HG02798 (cell line): ENCODE measurements around the gene UPK1A.
"Not testable (repeated sequence)": the region's sequence is repeated elsewhere in the genome, so short reads cannot be mapped to it uniquely, and the experiment has no call there.

ENCODE experiments used
- ATAC-seq: cut with Tn5 transposase; IDR thresholded peaks from one replicate; pipeline ENCODE4 v1.9.1; 2021; ENCODE audit warnings: mild to moderate bottlenecking; ENCODE audit not compliant: unreplicated experiment, poor library complexity

The UPK1A gene

DNA sequence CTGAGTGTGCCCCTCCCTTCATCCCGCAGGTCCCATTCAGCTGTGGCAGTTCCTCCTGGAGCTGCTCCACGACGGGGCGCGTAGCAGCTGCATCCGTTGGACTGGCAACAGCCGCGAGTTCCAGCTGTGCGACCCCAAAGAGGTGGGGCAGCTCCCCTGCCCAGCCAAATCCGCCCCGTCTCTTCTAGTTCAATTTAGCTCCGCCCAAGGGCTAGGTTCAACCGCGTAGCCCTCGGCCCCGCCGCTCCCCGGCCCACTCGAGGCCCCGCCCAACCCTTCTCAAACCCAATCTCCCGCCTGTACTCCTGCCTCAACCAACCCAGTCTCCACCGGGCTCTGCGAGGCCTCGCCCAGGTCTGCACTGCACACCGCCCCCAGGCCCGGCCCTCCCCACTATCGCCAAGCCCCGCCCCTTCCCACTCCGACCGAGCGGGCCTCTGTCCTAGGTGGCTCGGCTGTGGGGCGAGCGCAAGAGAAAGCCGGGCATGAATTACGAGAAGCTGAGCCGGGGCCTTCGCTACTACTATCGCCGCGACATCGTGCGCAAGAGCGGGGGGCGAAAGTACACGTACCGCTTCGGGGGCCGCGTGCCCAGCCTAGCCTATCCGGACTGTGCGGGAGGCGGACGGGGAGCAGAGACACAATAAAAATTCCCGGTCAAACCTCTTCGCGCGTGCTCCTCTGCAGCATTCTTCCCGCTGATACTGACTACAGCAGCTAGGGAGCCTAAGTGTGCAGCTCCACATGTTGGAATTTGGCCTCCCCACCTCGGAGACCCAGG, 21.9 kb upstream of the UPK1A start:
- peak; percentile 79 for ATAC-seq

DNA sequence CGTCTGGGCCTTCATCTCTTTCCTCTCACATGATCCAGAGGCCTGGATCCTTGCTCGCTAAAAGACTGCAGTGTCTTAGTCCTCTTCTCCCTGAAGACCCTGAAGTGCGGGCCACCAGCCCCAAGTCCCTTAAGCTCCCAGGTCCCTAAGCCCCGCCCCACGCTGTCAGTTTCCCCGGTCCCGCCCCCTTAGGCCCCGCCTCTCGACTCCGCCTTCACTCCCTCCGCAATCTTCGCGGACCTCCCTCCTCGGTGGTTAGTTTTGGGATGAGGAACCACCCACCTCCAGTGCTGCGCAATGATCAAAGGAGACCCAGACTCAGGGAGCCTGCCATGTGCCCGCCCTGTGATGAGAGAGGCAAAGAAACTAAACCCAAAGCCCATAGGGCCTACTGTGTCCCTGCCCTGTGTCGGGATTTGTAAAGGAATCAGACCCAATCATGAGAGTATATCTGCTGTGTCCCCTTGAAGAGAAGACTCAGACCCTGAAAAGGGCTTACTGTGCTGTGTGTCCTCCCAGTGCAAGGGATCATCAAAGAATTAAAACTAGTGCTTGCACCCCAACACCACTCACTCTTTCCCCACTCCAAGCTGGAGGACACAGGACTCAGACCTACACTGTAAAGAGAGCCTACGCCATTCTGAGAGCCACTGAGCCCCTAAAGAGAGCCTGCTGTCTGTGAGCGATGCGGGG, 21.2 kb upstream of the UPK1A start:
- ATAC-seq, result no peak

DNA sequence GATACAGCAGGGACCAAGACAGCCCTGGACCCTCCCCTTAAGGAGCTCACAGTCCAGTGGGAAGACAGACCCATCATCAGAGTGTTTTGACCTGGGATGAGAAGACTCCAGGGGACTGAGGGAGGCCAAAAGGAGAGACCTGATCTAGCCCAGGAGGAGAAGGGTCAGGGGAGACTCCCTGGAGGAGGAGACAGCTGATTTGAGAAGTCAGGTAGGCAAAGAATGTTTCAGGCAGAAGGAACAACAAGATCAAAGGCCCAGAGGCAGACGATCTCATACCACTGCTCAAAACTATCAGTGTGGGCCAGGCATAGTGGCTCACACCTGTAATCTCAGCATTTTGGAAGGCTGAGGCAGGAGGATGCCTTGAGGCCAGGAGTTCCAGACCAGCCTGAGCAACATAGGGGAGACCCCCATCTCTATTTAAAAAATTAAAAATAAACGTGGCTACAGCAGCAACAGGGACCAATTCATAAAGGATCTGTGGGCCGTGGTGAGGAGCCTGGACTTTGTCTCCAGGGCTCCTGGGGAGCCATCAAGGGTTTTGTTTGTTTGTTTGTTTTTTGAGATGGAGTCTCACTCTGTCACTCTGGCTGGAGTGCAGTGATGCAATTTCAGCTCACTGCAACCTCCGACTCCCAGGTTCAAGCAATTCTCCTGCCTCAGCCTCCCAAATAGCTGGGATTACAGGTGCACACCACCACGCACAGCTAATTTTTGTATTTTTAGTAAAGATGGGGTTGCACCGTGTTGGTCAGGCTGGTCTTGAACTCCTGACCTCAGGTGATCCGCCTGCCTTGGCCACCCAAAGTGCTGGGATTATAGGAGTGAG, 20.4 kb upstream of the UPK1A start:
- ATAC-seq, result no peak

DNA sequence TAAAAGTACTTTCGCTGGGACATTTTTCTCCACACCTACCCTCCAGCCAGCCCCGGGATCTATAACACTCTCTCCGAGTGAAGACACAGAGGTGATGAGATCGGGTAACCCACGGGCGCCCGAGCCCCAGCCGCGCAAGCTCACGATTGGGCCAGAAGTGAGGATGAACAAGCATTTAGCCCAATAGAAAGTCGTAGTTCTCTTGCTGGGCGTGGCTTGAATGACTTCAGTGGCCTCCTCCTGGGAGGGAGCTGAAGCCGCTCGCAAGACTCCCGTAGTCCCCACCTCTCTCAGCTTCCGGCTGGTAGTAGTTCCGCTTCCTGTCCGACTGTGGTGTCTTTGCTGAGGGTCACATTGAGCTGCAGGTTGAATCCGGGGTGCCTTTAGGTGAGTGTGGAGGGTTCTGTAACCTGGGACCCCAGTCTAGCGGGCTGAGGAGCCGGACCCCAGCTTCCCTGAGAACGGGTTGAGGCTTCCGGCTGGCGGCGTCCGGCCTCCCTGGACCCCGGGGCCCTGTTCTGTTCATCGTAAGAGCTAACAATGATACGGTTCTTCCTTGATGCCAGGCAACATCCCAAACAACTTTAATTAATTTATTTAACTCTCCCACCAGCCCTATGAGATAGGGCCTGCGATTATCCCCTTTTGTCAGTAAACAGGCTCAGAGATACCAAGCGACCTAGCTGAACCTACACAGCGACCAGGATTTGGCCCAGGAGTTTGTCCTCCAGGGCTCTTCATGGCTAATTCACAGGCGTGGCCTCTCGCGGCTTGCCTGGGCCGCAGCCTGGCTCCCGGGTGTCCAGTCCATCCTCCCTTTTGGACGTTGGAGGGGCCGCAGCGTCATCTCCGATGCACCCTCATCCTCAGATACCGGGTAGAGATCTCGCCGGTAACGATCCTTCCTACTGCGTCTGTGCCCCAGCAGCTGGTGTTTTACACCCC, 18.0 kb upstream of the UPK1A start, which contains the start of gene COX6B1:
TSS of gene COX6B1 (plus strand) at position 307 of the 945 bp plus-strand sequence. CDS start 2,921 bp downstream, outside the sequence.
- peak; percentile 61 for ATAC-seq

DNA sequence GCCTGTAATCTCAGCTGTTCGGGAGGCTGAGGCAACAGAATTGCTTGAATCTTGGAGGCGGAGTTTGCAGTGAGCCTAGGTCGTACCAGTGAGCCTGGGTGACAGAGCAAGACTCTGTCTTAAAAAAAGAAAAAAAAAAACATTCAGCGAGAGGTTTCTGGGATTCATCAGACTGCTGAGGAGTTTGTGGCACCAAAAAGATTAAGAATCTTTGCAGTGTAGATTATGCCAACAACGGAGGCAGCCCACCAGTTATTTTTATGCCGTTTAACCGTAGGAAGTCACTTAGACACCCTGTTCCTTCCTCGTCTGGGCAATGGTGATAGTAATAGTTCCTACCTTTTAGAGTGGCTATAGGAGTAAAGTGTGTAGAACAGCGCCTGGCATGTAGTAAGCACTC, 15.7 kb upstream of the UPK1A start:
- no peak for ATAC-seq

DNA sequence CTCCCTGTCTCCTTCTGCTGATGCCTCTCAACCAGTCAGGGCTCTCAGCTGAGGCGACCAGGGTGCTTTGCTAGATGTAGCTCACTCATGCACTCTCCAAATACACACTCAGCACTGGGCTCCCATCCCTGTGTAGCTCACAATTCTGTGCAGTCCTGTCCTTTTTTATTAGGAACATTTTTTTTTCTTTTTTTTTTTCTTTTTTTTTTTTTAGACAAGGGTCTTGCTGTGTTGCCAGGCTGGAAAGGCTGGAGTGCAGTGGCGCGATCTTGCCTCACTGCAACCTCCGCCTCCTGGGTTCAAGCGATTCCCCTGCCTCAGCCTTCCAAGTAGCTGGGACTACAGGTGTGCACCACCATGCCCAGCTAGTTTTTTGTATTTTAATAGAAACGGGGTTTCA, 11.5 kb upstream of the UPK1A start:
- ATAC-seq, result not testable (repeated sequence)

DNA sequence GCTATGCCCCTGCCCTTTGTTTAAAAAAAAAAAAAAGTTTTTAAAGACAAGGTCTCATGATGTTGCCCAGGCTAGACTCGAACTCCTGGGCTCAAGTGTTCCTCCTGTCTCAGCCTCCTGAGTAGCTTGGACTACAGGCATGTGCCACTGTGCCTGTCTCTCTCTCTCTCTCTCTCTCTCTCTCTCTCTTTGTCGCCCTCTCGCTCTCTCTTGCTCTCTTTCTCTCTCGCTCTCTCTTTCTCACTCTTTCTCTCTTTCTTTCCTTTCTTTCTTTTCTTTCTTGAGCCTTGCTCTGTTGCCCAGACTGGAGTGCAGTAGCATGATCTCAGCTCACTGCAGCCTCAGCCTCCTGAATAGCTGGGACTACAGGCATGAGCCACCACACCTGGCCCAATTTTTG, 10.7 kb upstream of the UPK1A start:
- no peak for ATAC-seq

DNA sequence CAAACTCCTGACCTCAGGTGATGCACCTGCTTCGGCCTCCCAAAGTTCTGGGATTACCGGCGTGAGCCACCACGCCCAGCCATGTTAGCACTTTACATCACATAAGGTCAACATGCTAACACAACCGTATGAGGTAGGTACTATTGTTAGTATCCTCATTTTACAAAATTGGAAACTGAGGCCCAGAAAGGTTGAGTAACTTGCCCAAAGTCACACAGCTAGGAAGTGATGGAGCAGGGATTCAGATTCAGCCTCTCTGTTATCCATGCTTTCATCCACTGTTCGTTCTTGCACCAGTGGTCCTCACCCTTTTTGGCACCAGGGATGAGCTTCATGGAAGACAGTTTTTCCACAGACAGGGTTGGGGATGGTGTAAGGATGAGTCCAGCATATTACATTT, 9.6 kb upstream of the UPK1A start:
- no peak for ATAC-seq

DNA sequence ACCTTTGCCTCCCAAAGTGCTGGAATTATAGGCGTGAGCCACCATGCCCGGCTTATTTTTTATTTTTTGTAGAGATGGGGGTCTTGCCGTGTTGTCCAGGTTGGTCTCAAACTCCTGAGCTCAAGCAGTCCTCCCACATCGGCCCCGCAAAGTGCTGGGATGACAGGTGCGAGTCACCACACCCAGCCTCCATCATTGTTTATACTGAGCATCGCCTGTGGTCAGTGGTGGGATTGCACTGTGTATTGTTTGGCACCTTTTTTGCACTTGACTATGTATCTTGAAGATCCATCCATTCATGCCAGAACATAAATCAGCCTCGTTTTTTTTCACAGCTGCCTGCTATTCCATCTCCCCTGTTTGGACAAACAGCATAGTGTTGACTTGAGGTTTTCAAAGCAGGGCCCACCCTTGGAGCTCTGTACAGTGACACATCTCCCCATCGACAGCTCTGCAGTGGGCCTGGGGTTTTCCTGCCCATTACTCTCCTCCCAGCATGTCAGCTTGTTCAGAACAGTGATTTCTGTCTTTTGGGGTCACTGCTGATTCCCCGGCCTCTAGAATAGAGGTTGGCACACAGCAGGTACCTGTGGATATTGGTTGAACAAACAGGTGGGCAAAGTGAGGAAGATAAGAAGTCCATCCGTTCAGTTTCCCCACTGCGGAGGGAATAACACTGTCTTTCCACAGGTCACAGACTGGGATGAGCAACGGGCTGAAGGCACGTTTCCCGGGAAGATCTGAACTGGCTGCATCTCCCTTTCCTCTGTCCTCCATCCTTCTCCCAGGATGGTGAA, 8.2 kb upstream of the UPK1A start:
- no peak for ATAC-seq

DNA sequence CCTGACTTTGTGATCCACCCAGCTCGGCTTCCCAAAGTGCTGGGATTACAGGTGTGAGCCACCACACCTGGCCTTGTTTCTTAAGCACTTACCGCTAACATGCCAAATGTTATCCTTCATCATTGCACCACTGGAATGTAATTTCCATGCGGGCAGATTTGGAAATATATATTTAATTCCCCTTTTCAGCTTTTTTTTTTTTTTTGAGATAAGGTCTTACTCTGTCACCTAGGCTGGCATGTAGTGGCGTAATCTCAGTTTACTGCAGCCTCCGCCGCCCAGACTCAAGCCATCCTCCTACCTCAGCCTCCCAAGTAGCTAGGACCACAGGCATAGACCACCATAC, 4.3 kb upstream of the UPK1A start:
- ATAC-seq, result no peak

DNA sequence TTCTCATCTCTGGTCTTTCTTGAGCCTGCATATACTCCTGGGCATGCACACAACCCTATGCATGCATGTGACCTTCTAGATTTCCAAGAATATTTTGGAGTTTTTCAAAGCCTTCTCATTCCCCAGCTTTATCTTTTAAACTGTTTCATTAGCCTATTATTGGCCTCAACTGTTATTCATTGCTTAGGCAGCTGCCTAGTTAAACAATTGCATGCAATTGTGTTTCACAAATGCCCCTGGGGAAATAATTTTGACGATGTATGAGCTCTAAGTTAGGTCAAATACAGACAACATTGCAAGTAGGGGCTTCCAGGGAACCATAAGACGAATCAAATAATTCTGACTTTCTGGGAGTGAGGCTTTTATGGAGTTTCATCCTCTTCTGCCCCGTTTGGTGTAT, 2.3 kb upstream of the UPK1A start:
- no peak for ATAC-seq

DNA sequence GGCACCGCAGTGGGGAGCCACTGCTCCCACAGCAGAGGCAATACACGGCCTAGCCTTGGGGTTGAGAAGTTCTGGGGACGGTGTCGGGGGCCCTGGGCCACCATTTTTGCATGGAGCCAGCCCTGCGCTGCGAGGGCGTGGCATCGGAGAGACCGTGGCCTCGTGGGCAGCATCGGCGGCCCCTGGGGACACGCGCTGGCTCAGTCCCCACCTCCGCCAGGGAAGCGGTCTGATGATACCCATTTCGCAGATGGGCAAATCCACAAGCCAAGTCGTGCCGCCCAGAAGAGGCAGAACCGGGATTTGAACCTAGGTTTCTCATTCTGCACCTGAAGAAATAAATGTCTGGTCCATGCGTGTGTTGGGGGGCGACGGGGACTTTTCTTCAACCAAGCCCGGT, 1.2 kb upstream of the UPK1A start:
- ATAC-seq, result no peak

DNA sequence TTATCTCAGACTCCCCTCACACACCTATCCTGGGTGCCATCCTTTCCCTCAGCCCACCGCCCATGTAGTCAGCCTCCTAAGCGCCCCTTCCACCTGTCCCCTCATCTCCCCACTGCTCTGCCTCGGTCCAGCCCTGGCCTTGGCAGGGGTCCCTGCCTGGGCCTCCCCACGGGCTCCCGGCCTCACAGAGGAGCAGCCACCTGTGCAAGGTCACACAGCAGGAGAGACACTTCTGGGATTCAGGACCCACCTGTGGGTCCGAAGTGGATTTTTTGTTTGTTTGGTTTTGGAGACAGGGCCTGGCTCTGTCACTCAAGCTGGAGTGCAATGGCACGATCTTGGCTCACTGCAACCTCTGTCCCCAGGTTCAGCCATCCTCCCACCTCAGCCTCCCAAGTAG, 713 bp upstream of the UPK1A start:
- ATAC-seq, result no peak

DNA sequence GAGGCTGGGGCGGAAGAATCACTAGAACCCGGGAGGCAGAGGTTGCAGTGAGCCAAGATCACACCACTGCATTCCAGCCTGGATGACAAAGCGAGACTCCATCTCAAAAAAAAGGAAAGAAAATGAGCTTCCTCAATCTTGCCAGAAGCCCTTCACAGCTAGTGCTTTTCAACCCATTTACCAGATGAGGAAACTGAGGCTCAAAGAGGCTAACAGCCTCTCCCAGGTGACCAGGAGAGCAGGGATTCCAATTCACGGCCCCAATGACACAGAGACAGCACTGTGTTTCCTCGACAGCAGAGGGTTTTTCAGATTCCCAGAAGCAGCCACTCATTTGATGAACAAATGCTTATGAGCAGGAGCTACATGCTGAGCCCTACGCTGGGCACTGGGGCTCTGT, 3.2 kb downstream of the UPK1A start:
- no peak for ATAC-seq

DNA sequence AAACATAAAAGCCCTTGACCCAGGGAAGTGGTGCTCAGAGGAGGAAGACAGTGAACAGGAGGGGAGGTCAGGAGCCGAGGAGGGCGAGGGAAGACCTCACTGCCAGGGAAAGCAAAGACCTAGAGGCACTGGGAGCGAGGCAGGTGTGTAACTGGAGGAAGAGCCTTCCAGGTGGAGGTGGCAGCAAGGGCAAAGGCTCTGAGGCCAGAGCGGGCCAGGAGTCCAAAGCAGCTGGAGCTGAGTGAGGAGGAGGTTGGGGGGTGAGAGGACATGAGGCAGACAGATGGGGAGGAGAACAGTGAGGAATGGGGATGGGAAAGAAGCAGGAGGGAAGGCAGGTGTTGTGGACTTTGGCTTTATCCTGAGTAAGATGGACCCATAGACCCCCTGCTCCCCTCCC, 3.7 kb downstream of the UPK1A start:
- no peak for ATAC-seq

DNA sequence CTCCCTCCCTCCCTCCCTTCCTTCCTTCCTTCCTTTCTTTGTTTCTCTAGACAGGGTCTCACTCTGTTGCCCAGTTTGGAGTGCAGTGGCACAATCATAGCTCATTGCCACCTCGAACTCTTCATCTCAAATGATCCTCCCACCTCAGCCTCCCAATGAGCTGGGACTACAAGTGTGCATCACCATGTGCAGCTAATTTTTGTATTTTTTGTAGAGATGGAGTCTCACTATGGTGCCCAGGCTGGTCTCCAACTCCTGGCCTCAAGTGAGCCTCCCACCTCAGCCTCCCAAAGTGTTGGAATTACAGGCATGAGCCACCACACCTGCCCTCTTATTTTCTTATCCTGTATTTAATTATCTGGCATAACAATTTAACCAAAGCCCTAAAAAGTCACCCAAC, 4.4 kb downstream of the UPK1A start:
- ATAC-seq, result no peak

DNA sequence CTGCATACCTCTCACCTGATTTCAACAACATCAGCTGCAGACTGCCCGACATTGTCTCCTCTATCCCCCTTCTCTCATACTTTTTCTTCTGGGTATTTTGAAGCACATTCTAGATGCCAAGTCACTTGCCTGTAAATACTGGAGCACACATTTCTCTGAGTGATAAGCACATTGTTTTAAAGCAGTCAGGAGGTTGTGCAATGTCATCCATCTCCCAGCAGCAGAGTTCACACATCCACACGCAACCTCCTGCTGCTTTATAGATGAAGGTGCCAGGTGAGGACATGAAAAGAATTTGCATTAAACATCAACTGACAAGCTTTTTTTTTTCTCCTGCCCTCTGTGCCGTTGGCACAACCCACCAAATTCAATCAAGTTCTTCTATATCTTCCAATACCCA, 5.5 kb downstream of the UPK1A start:
- no peak for ATAC-seq

DNA sequence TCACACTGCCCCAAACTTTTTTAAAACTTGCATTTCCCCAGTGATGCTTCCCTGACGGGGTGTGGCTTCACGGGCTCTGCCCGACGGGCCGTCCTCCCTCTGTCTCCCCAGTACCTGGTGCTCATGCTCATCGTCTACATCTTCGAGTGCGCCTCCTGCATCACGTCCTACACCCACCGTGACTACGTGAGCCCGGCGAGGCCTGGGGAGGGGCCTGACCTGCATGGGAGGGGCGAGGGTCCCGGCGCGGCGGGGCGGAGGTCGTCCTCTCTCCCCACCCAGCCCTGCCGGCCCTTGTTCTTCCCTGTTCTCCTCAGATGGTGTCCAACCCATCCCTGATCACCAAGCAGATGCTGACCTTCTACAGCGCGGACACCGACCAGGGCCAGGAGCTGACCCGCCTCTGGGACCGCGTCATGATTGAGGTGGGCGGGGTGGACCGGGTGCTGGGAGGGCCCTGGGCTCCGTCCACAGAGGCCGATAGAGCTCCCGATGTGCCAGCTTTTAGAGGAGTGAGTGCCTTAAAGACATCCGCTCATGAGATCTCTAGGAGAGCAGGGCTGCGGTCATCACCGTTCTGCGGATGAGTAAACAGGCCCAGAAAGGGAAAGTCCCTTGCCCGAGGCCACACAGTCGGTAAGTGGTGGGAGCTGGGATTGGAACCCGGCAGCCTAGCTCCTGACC, 6.9 kb downstream of the UPK1A start:
- ATAC-seq, result no peak
